ENCODE data around the gene CRNKL1.

CRNKL1 gene

GRCh38 chr20:20060234-20060998 lies 8.2 kb upstream of the CRNKL1 start:
- DNase-seq: no peak

GRCh38 chr20:20051767-20052073 lies 546 bp downstream of the CRNKL1 start:
- DNase-seq: no peak

- DNase-seq: no peak
Observed at GRCh38 chr20:20039752-20040387, 12.4 kb downstream of the CRNKL1 start.

DNA sequence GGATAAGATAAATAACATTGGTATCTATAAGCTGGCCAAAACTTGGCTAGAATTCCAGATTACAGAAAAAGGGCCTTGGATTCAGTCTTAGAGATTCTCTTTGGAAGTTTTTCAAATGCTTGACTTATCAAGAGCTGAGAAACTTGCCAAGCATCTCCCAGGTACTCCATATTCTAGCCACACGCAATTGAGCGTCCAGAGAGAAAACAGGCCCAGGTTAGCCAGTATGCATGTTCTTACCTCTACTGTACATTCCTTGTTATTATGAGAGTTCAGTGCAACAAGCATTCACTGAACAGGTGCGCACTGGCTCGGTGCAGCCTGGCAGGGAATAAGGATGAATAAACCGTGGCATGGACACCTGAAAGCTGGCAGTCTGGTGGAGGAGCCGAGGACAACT lies 13.7 kb downstream of the CRNKL1 start:
- no peak for DNase-seq

- DNase-seq: no peak
Observed at GRCh38 chr20:20037960-20038359, 14.3 kb downstream of the CRNKL1 start.

DNA sequence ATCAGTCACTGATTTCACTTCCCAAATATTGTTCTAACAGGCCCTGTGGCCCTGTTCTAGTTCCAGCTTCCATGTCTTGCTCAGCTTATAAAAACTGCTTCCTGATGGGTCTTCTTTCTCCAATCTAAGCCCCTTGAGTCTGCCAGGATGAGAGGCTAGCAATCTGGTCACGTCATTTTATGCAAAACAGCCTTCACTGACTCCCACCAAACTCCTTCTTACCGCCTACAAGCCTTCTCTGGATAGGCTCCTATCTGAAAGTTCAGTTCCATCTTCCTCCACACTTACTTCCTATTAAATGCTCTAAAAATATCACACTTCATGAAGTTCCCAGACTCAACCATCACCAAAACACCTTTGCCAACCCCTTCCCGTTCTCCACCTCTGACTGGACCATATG lies 15.5 kb downstream of the CRNKL1 start:
- no peak for DNase-seq

DNA sequence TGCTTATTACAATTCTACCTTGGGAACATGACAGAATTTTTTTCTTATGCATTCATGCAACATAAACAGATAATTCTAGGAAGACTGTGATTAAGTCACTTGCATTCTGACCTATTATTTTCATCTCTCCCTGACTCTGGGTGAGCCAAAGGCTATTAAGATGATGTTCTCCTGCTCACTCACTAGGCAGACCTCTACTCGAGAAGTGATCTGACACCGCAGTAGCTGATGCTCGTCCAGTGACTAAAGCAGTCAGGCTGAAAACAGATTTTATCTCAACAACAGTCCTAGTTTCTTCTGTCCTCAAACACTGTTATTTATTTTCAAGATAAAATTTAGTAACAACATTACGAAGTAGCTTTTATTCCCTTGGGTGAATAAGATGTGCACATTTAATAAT lies 17.8 kb downstream of the CRNKL1 start:
- DNase-seq: no peak

GRCh38 chr20:20031790-20032189 lies 20.5 kb downstream of the CRNKL1 start:
- DNase-seq: no peak

- DNase-seq: no peak
Observed at GRCh38 chr20:20027284-20027683, 25.0 kb downstream of the CRNKL1 start.

- DNase-seq: no peak
Observed at GRCh38 chr20:20024942-20025341, 27.3 kb downstream of the CRNKL1 start.

- DNase-seq: no peak
Observed at GRCh38 chr20:20023395-20023794, 28.9 kb downstream of the CRNKL1 start.

- no peak for DNase-seq
Observed at GRCh38 chr20:20022498-20022897, 29.8 kb downstream of the CRNKL1 start.

GRCh38 chr20:20021835-20022234 lies 30.4 kb downstream of the CRNKL1 start:
- DNase-seq: no peak

GRCh38 chr20:20020908-20021307 lies 31.4 kb downstream of the CRNKL1 start:
- no peak for DNase-seq

DNA sequence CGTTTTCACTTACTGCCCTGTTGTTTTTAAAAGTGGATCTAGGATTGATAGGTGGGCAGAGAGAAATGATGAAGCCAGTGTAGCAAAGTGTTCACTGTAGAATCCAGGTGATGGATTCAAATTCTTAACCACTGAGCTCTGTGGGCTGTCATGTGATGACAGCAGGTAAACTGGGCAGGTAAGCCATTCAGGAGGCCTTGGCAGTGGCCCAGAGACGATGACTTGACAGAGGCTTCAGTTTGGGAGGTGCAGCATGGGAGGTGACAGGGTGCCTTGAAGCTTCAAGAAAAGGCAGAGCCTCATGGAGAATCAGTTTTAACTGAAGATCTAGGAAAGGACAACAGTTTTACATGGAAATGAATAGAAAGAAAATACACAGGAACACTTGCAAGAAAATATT lies 33.1 kb downstream of the CRNKL1 start:
- DNase-seq: no peak

DNA sequence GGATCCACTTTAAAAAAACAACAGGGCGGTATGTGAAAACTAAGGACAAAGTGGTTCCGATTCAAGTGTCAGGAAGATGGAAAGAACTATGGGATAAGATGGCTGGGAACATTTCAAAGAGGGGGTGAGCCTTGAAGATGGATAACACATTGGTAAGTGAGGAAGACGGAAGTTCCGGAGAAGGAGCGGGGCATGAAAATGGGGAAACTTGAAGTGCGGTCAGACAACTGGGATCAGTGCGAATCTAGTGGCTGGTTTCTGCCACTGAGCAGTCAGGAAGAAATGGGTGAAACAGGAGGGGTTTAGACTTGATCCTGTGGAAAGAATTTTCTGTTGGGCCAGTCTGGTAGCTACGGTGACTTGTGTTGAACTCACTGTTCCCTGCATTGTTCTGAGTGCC lies 33.9 kb downstream of the CRNKL1 start:
- no peak for DNase-seq

DNA sequence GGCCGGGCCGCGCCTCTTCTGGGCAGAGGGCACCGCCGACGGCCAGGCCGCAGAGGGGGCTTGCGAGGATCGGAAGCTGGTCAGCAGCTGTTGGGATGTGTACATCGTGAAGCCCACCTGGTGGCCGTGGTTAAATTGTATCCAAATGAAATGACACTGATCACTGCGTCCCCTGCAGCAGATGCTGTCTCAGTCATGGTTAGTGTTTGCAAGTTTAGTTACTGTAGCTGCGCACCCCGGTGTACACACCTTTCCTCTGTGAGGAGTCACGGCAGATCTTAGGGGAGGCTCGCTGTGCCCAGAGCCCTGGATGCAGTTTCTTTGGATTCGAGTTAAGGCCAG lies 34.5 kb downstream of the CRNKL1 start:
- no peak for DNase-seq

- peak; percentile 90 for DNase-seq
Observed at GRCh38 chr20:20017001-20017843, 35.0 kb downstream of the CRNKL1 start, which contains the start of gene NAA20. Gene NAA20 (plus strand): TSS chr20:20017362. CDS start chr20:20017397, 35 bp downstream.

GRCh38 chr20:20014659-20015058 lies 37.6 kb downstream of the CRNKL1 start:
- no peak for DNase-seq

- DNase-seq: no peak
Observed at GRCh38 chr20:20012541-20012940, 39.7 kb downstream of the CRNKL1 start.

DNA sequence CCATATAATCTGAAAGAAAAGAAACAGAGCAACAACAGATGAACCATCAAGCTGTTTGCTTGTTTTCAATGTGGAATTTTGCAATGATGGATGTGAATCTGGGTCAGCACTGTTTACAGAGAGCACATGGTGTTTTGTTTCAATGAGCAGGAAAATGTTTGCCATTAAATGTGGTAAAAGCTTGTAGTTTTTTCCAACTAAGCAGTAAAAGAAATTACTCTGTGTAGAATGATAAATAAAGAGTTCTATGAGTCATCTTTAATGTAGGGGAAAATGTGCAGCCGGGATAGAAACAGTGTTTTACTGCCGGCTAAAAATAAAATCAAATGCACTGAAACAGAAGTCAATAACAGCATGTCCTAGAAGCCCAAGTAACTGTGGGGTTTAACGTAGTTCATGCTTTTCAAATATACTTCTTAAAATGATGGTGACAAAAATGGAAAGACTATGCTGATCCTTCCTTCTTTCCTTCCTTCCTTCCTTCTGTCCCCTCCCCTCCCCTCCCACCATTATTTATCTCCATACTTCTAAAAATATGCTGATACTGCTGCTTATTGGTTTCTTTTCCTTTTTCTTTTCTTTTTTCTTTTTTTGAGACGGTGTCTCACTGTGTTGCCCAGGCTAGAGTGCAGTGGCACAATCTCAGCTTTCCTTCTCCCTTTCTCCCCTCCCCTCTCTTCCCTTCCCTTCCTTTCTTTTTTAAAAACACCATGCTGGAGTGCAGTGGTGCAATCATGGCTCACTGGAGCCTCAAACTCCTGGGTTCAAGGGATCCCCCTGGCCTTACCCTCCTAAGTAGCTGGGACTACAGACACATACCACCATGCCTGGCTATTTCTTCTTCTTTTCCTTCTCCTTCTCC lies 41.4 kb downstream of the CRNKL1 start:
- DNase-seq: no peak

DNA sequence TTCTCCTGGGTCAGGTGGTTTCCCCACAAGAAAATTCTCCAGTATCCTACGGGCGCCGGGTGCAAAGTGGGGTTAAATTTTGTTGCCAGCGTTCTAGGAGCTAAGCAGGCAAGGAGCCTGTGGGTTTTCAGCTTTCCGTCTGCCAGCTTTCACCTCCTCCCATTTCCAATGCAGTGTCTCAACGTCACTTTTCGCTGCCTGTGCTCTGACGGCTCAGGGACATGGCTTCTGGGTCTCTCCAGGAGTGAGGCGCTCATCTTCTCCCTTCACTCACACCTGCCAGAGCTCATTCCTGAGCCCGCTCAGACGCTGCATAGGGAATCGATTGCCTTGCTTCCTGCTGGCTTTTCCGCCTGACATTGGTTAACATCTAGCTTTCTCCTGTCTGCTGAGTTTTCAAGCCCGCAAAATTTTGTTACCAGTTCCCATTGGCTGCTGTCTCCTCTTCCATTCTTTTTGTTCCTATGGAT lies 42.4 kb downstream of the CRNKL1 start:
- DNase-seq: no peak

GRCh38 chr20:20005342-20005741 lies 46.9 kb downstream of the CRNKL1 start:
- no peak for DNase-seq
